G401.6 (cell line): ENCODE data around the gene FKBP14.

ENCODE experiments used
- FAIRE-seq: peaks from 2 replicates; lab custom pipeline; 2012; peaks lifted over from hg19 to GRCh38; lab: Jason Lieb, UNC

FKBP14 gene

DNA sequence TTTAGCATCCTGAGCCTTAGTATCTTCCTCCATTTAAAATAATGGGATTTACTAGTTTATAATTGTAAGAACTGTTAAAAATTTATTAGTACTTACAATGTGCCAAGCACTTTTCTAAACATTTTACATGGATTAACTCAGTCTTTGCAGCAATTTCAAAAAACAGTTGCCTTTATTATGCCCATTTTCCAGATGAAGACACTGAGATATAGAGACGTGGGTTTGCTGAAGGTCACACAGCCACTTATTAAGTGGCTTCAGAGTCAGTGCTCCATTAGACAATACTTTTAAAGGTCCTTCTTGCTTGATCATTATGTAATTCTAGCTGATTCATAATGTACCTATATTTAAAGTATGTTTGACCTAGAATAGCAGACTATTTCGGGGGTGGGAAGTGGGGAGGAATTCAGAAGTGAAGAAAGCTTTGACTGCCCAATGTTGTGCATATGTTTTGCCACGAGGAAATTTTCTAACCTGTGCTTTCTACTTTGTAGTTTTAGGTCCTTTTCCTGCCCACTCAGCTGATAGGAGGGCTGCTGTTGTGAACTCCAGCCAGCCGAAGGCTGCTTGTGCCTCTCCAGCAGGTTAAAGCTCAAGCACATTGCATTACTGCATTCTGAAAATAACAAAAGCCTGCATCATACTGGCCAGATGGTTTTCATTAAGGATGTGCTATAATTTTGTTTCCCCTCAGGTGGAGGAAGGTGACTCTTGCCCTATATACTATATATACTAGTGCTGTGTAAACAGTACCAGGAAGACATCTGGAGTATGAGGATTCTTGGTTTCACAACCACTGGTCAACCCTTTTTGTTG is 6.0 kb upstream of the FKBP14 start:
- FAIRE-seq = peak; percentile 34

DNA sequence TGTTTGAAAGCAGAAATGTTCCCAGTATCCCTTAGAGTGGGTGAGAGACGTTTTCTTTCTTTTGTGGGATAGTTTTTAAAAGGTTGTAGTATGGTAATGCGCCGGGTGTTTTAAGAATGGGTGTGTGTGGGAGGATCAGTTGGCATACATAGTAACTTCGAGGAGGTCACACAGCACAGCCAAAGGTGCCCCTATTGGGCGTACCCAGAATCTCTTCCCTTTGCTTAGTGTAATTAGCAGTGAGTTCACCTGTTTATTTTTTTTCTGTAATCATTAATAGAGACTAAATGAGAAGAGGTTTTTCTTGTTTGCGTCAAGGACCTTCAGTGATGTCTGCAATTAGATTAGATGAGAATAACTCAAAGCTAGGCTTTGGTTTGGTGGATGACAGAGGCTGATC is 3.2 kb upstream of the FKBP14 start:
- FAIRE-seq = no peak

DNA sequence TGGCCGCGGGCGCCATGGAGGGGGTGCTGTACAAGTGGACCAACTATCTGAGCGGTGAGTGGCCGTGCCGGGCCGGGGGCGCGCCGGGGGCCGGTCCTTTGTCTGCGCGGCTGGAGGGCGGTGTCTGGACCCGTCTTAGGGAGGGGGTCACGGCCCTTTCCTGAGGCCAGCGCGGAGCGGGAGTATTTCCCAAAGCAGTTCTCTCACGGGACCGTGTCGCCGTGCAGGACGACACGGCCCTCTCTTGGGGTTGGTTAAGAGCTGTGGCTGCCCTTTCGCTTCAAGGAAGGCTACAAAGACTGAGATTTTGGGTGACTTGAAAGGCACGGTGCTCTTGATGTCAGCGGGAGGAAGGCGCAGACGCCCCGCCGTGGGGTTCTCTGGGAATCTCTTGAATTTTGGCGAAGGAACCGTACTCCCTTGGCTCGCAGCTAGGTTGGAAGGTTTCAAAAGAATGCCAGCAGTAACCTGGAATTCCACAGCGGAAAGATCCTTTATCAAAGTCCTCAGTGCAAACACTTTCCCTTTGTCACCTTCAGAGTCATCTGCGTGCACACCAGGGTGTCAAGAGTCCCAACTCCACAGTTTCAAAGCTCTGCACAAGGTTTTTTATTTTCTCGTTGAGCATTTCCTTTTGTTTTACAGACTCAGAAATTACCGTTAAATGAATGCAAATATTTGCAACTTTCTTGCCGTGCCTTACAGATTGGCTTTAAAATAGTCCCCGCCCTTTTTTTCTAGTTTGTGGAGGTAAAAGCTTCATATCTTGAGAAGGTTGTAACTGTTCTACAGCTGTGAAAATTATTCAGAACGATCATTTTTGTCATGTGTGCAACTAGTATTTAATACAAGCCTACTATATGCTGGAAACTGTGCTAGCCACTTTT is 2.5 kb upstream of the FKBP14 start:
- FAIRE-seq = peak; percentile 51

DNA sequence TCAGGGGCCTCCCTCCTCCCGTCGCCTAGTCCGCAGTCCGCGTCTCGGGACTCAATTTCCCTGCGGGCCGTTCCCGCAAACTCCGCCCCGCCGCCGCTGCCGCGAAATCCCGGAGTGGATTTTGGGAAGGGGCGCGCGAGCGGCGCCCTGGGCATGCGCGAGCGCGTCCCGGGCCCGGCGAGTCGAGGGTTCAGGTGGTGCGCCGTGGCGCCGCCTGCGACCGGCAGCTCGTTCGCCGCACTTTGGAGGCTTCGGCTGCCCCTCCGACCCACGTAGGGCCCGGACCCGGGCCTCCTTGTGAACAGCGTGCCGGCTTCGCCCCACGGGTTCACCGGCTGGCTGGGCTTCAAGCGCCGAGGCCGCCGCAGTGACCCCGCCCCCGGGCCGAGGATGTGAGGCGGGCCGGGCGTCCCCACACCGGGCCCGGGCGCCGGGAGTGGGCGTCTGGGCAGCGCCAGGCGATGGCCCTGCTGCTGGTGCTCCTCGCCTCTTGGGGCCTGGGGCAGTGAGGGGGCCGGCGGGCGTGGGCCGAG is 1.8 kb upstream of the FKBP14 start, which contains the start of gene PLEKHA8:
Gene PLEKHA8, plus strand, starts transcription at position 197 of the 533 bp plus-strand sequence. CDS start 351 bp downstream, outside the sequence.
- FAIRE-seq = peak; percentile 39

DNA sequence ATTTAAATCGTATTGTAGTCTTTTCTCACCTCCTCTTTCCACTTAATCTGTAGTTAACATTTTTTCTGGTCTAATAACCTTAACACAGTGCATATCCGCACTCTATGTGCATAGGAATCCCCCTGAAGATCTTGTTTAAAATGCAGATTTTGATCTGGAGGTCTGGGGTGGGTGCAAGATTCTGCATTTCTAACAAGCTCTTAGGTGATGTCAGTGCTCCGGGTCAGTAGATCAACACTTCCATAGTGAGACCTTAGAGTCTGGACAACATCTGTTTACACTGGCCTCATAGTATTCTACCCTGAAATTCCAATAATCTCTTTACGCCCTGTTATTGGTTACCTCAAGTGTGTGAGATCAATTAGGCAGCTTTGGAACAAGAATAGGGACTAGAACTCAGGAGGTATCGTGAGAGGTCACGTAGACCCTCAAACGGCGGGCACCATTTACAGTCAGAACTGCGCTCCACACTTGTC is 1.3 kb upstream of the FKBP14 start:
- no peak for FAIRE-seq

DNA sequence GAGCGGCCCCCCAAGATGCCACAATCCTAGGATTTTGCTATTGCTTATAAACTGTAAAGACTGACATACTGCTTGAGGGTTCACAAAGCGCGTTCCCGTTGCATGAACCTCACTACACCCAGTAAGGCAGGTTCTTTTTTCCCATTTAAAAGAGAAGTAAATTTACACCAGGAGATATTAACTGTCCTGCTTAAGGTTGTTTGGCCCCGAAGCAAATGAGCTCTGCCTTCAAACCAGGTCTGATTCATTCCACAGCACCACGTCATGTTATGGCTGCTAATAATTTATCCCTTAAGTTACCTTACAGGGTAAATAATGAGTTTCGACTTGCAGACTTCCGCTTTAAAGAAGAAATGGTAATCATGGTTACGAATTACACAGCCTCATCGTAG is 559 bp upstream of the FKBP14 start:
- FAIRE-seq = peak; percentile 76

DNA sequence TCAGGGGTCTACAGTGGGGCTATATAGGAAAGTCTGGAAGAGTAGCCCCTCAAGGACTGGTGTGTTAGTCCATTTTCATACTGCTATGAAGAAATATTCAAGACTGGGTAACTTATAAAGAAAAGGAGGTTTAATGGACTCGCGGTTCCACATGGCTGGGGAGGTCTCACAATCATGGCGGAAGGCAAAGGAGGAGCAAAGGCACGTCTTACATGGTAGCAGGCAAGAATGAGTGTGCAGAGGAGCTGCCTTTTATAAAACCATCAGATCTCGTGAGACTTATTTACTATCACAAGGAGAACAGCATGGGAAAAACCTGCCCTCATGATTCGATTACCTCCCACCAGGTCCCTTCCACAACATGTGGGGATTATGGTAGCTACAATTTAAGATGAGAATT is 3.0 kb downstream of the FKBP14 start:
- FAIRE-seq = no peak

DNA sequence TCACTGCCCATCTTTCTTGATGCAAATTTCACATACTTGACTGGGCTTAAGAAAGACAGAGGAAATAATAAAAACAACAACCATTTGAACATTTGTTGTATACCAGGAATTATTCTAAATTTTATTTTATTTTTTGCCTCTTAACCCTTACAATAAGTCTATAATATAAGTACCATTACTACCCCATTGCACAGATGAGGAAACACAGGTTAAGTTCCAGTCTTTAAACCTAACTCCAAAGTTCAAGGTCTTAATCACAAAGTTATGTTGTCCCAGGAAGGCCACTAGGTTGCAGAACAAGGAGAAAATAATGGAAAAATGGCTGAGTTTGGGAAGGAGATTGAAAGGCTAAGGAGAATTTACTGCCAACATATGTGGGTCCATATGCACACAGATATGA is 3.5 kb downstream of the FKBP14 start:
- peak; percentile 42 for FAIRE-seq

DNA sequence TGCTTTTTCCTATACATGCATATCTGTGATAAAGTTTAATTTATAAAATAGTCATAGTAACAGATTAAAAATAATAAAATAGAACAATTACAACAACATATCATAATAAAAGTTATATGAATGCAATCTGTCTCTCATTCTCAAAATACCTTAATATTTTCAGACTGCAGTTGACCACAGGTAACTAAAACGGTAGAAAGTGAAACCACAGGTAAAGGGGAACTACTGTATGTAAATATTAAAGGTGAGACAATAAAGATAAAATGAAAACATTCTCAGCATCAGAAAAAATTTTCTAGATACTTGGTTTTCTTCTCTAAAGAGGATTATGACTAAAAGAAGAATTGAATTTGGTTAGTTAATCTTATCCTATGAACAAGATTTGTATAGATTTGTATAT is 6.0 kb downstream of the FKBP14 start:
- FAIRE-seq = no peak

DNA sequence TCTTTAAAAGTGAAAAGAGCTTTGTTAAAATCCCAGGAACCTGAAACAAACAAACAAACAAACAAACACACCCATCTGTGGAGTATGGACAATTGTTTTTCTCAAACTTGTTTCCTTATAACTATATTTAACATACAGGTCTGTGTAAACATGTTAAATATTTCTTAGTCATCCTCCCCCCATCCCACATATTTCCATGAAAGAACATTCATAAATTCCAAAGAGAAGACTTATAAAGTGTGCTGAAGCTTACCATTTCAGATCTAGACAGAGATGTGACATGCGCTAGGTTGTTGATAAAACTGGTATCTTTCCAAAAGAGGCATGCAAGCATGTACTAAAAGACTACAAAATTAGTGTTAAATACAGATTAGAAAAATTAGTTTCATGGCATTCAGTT is 6.5 kb downstream of the FKBP14 start:
- FAIRE-seq = no peak

DNA sequence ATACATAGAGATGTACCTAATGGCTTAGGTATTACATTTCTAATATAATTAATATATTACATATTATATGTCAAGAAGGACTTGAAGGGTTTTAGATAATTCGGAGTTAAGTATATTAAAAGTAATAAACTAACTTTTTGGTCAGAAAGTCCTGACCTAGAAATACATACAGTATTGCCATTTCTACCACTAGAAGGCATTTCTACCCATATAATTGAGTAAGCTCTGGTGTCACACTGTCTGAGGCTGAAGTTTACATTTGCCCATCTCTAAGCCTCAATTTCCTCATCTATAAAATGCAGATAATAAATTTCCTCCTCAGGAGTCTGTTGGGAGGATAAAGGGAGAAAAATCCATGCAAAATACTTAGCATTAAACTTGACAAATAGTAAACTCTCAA is 7.1 kb downstream of the FKBP14 start:
- peak; percentile 94 for FAIRE-seq

DNA sequence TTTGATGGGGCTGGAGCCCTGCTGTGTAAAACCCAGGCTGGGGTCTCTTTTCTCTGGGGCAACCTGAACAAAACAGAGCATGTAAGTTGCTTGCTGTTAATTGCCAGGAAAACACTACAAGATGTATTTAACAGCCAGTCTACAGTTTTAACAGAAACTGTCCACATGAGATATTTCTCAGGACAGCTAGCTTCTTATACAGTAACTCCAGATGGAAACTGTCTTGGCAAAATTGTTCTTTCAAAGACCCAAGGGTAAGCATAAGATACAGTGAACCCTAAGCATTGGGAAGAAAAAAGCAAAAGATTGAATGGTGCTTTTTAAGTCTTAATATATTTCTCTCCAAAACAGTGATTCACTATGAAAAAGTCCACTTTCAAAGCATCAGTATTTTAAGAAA is 8.1 kb downstream of the FKBP14 start:
- no peak for FAIRE-seq

DNA sequence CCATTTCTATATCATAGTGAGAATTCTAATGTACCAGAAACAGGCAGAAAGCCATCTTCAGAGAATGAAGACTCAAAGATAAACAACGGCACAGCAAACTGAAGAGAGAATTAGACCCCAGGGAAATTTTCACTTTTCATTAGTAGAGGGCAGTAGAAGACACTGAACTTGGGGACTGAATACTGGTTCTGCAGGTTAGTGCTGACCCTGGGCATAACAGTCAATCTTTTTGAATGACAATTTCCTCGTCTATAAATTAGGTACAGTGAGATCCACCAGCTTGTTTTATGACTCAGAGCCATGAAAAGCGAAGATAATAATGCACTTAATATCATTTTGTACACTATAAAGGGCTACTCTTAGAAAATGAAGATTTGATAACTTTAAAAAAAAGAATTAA is 13.7 kb downstream of the FKBP14 start:
- peak; percentile 58 for FAIRE-seq

DNA sequence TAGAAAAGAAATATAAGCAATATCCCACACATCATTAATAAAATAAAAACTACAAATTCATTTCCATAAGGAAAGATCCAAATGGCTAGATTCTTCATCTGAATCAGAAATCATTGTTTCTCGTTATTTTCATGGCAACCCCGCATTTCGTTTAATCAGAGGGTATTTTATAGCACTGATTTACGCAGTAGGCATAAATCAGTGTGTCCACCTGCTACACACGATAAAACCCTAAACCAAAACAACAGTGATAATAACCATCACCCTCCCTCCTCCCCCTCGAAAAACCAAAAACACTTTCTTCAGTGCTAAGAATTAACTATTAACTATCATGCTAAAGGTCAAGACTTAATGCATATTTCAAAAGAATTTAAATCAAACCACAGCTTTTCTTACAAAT is 16.5 kb downstream of the FKBP14 start:
- FAIRE-seq = no peak

DNA sequence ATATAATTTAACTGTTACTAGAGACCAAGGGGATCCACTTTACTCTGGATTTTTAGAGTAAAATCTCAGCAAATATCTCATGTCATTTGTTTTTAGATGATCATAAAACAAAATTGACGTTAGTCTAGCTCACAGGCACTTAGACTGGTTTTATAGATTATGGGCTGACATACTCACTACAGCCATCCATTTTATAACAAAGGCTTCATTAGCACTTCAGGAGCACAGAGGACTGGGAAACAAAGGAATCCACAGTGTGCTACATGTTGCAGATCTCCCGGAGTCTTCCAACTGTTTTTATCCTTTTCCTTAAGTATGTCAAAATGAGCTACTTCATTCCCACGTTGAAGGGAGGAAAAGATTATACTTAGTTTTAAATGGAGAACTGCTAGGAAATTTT is 21.0 kb downstream of the FKBP14 start:
- FAIRE-seq = peak; percentile 41

DNA sequence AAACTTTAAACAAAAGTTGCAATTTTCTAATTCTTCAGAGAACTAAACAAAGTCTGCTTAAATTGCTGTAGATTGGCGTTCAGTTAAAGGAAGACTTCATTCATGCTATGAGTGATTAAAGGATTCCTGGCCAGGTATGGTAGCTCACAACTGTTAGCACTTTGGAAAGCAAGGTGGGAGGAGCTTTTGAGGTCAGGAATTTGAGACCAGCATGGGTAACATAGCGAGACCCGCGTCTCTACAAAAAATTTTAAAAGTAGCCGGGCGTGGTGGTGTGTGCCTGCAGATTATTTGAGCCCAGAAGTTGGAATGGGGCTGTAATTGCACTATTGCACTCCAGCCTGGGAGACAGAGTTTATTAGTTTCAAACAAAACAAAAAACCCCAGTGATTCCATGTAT is 23.4 kb downstream of the FKBP14 start:
- FAIRE-seq = no peak

DNA sequence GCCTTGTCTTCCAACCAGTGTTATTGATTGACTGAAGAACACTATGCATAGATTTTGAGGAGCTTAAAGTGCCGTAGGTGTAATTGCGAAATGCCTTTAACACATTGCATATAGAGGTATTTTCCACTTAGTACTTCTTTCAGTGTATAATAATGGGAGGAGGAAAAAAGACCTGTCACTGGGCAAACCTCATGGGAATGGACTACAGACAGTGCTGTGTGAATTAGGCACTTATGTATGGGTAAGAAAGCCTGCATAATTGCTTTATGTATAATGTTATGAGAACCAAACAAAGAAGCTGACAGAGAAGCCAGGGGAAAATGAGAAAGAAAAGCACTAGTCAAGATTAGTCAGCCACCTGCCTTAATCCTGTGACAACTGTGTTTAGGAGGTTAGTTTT is 24.5 kb downstream of the FKBP14 start:
- FAIRE-seq = no peak

DNA sequence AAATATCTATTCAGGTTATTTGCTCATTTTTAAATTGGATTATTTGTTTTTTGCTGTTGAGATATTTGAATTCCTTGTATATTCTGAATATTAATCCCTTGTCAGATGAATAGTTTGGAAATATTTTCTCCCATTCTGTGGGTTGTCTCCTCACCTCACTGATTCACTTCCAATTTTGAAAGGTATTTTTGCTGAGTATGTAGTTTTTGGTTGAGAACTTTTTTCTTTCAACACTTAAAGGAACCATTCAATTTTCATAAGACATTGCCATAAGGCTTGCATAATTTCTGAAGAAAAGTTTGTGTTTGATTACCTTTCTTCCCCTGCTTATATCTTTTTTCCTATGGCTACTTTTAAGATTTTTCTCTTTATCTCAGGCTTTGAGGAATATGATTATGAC is 28.0 kb downstream of the FKBP14 start:
- peak; percentile 67 for FAIRE-seq

DNA sequence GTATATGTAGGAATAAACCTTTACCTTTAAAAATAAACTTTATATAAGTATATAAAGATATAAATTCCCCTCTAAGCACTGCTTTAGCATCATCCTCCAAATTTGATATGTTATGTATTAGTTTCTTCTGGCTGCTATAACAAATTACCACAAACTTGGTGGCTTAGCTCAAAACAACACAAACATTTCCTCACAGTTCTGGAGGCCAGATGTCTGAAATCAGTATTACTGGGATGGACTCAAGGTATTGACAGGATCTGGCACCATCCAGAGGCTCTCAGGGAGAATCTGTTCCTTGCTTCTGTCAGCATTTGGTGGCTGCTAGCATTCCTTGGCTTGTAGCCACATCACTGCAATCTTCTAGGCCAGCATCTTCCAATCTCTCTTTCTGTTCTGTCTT is 30.2 kb downstream of the FKBP14 start:
- no peak for FAIRE-seq

DNA sequence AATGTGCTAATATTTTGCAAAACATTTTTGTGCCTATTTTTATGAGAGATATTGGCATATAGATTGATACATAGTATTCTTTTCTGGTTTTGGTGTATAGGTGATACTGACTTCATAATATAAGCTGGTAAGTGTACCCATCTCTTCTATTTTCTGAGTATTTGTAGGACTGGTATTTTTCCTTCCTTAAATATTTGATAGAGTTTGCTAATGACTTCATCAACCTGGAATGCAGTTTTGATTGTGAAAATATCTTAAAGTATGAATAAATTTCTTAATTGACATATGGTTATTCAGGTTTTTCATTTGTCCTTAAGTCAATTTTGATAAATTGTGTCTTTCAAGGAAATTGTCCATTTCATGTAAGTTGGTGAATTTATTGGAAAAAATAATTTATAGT is 30.9 kb downstream of the FKBP14 start:
- no peak for FAIRE-seq

DNA sequence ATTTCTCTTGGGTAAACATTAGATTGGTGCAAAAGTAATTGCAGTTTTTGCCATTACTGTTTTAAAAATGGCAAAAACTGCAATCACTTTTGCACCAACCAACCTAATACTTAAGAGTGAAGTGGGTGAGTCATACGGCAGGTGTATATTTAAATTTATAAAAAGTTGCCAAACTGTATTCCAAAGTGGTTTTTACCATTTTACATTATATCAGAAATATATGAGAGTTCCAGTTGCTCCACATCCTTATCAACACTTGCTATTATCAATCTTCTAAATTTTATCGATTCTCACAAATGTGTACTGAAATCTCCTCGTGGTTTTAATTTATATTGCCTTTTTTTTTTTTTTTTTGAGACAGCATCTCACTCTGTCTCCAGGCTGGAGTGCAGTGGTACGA is 33.4 kb downstream of the FKBP14 start:
- FAIRE-seq = peak; percentile 23

DNA sequence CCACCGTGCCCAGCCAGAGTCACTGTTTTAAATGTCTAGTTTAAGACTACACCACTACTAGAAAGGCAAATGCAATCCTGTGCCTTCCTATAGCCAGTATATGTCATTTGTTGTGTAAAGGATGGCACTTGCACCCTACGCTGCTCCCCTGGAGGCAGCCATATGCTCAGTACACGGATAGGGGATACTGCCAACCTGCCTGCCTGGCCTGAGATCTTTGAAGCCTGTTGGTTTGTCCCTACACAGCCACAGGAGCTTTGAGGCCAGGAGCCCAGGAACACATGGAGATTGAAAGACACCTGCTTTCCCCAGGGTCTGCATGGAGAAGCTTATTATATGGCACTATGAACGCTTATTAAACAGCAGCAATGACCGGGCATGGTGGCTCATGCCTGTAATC is 34.6 kb downstream of the FKBP14 start:
- no peak for FAIRE-seq

DNA sequence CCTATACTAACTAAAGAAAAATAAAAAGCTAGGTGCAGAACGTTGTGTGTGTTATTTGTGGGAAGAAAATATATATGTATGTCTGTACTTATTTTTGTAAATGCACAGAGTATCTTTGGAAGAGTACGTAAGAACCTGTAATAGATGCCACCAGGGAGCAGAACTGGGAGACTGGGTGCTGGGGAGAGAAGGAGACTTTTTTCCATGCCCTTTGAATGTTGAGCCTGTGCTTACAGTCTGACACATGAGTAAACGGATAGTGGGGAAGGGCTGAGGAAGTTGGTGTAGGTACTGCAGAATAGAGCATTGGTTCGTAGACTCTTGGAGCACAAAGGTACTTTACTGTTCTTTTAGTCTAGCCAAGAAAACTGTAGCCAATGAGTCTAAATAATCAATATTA is 35.6 kb downstream of the FKBP14 start:
- FAIRE-seq = no peak
